ENCODE measurements around the gene SPOCK1.

SPOCK1 gene

GRCh38 chr5:137205231-137206027 is 293.7 kb downstream of the SPOCK1 start:
- Histone ChIP-seq H3K9ac (ENCODE audit: low read depth, low read length) (no peak overlapping the region), H3K27me3 (ENCODE audit: insufficient read depth, low read length) (peaks cover 10% of the 10 kb centered on the region; the same call in 1 of the 2 replicates), H3K4me3 (ENCODE audit: low read length) (no peak overlapping the region), H3K27ac (ENCODE audit: low read length) (no peak overlapping the region), H3K9me3 (ENCODE audit: insufficient read depth, low read depth, low read length) (no peaks in the 10 kb centered on the region), H3K4me1 (ENCODE audit: insufficient read depth, low read length) (peaks cover 27% of the 10 kb centered on the region), H3K36me3 (ENCODE audit: insufficient read depth, low read depth, low read length) (no peaks in the 10 kb centered on the region)

- Histone ChIP-seq H3K27ac (ENCODE audit: low read length) (no peak overlapping the region), H3K27me3 (ENCODE audit: insufficient read depth, low read length) (peaks cover 10% of the 10 kb centered on the region; the same call in 1 of the 2 replicates), H3K9me3 (ENCODE audit: insufficient read depth, low read depth, low read length) (no peaks in the 10 kb centered on the region), H3K36me3 (ENCODE audit: insufficient read depth, low read depth, low read length) (no peaks in the 10 kb centered on the region), H3K4me3 (ENCODE audit: low read length) (no peak overlapping the region), H3K4me1 (ENCODE audit: insufficient read depth, low read length) (peaks cover 36% of the 10 kb centered on the region), H3K9ac (ENCODE audit: low read depth, low read length) (no peak overlapping the region)
Measured at GRCh38 chr5:137203011-137203632, 296.0 kb downstream of the SPOCK1 start.

- H3K9me3 ChIP-seq (ENCODE audit: insufficient read depth, low read depth, low read length), result no peaks in the 10 kb centered on the region
- H3K36me3 ChIP-seq (ENCODE audit: insufficient read depth, low read depth, low read length), result no peaks in the 10 kb centered on the region
- peaks cover 10% of the 10 kb centered on the region; the same call in 1 of the 2 replicates for H3K27me3 ChIP-seq (ENCODE audit: insufficient read depth, low read length)
- H3K4me1 ChIP-seq (ENCODE audit: insufficient read depth, low read length), result peaks cover 32% of the 10 kb centered on the region
- H3K27ac ChIP-seq (ENCODE audit: low read length), result no peak overlapping the region
- no peak overlapping the region for H3K4me3 ChIP-seq (ENCODE audit: low read length)
- H3K9ac ChIP-seq (ENCODE audit: low read depth, low read length), result no peak overlapping the region
Measured at GRCh38 chr5:137201876-137202275, 297.2 kb downstream of the SPOCK1 start.

GRCh38 chr5:137200906-137201700 is 298.0 kb downstream of the SPOCK1 start:
- H3K4me3 ChIP-seq (ENCODE audit: low read length), result peak overlapping the region; percentile 23; the same call in 1 of the 2 replicates
- no peak overlapping the region for H3K9ac ChIP-seq (ENCODE audit: low read depth, low read length)
- H3K27ac ChIP-seq (ENCODE audit: low read length), result no peak overlapping the region
- no peaks in the 10 kb centered on the region for H3K36me3 ChIP-seq (ENCODE audit: insufficient read depth, low read depth, low read length)
- peaks cover 10% of the 10 kb centered on the region; the same call in 1 of the 2 replicates for H3K27me3 ChIP-seq (ENCODE audit: insufficient read depth, low read length)
- peaks cover 32% of the 10 kb centered on the region for H3K4me1 ChIP-seq (ENCODE audit: insufficient read depth, low read length)
- no peaks in the 10 kb centered on the region for H3K9me3 ChIP-seq (ENCODE audit: insufficient read depth, low read depth, low read length)

- no peak overlapping the region for H3K27ac ChIP-seq (ENCODE audit: low read length)
- no peak overlapping the region for H3K9ac ChIP-seq (ENCODE audit: low read depth, low read length)
- no peaks in the 10 kb centered on the region for H3K36me3 ChIP-seq (ENCODE audit: insufficient read depth, low read depth, low read length)
- peaks cover 10% of the 10 kb centered on the region; the same call in 1 of the 2 replicates for H3K27me3 ChIP-seq (ENCODE audit: insufficient read depth, low read length)
- H3K4me1 ChIP-seq (ENCODE audit: insufficient read depth, low read length), result peaks cover 32% of the 10 kb centered on the region
- no peak overlapping the region for H3K4me3 ChIP-seq (ENCODE audit: low read length)
- no peaks in the 10 kb centered on the region for H3K9me3 ChIP-seq (ENCODE audit: insufficient read depth, low read depth, low read length)
Measured at GRCh38 chr5:137199966-137200365, 299.2 kb downstream of the SPOCK1 start.

- Histone ChIP-seq H3K9ac (ENCODE audit: low read depth, low read length) (no peak overlapping the region), H3K27me3 (ENCODE audit: insufficient read depth, low read length) (peaks cover 10% of the 10 kb centered on the region; the same call in 1 of the 2 replicates), H3K27ac (ENCODE audit: low read length) (no peak overlapping the region), H3K36me3 (ENCODE audit: insufficient read depth, low read depth, low read length) (no peaks in the 10 kb centered on the region), H3K9me3 (ENCODE audit: insufficient read depth, low read depth, low read length) (no peaks in the 10 kb centered on the region), H3K4me1 (ENCODE audit: insufficient read depth, low read length) (peaks cover 32% of the 10 kb centered on the region), H3K4me3 (ENCODE audit: low read length) (no peak overlapping the region)
Measured at GRCh38 chr5:137199201-137199600, 299.9 kb downstream of the SPOCK1 start.

- no peak overlapping the region for H3K9ac ChIP-seq (ENCODE audit: low read depth, low read length)
- no peak overlapping the region for H3K4me3 ChIP-seq (ENCODE audit: low read length)
- peaks cover 9% of the 10 kb centered on the region; the same call in 1 of the 2 replicates for H3K4me1 ChIP-seq (ENCODE audit: insufficient read depth, low read length)
- H3K36me3 ChIP-seq (ENCODE audit: insufficient read depth, low read depth, low read length), result no peaks in the 10 kb centered on the region
- H3K9me3 ChIP-seq (ENCODE audit: insufficient read depth, low read depth, low read length), result no peaks in the 10 kb centered on the region
- no peak overlapping the region for H3K27ac ChIP-seq (ENCODE audit: low read length)
- no peaks in the 10 kb centered on the region for H3K27me3 ChIP-seq (ENCODE audit: insufficient read depth, low read length)
Measured at GRCh38 chr5:137195483-137195882, 303.6 kb downstream of the SPOCK1 start.

- no peak overlapping the region for H3K9ac ChIP-seq (ENCODE audit: low read depth, low read length)
- H3K27me3 ChIP-seq (ENCODE audit: insufficient read depth, low read length), result no peaks in the 10 kb centered on the region
- no peaks in the 10 kb centered on the region for H3K9me3 ChIP-seq (ENCODE audit: insufficient read depth, low read depth, low read length)
- no peaks in the 10 kb centered on the region for H3K4me1 ChIP-seq (ENCODE audit: insufficient read depth, low read length)
- H3K4me3 ChIP-seq (ENCODE audit: low read length), result no peak overlapping the region
- no peaks in the 10 kb centered on the region for H3K36me3 ChIP-seq (ENCODE audit: insufficient read depth, low read depth, low read length)
- no peak overlapping the region for H3K27ac ChIP-seq (ENCODE audit: low read length)
Measured at GRCh38 chr5:137194300-137194699, 304.8 kb downstream of the SPOCK1 start.

GRCh38 chr5:137192293-137192743 is 306.8 kb downstream of the SPOCK1 start:
- Histone ChIP-seq H3K27me3 (ENCODE audit: insufficient read depth, low read length) (no peaks in the 10 kb centered on the region), H3K4me3 (ENCODE audit: low read length) (no peak overlapping the region), H3K36me3 (ENCODE audit: insufficient read depth, low read depth, low read length) (no peaks in the 10 kb centered on the region), H3K4me1 (ENCODE audit: insufficient read depth, low read length) (no peaks in the 10 kb centered on the region), H3K9me3 (ENCODE audit: insufficient read depth, low read depth, low read length) (no peaks in the 10 kb centered on the region), H3K27ac (ENCODE audit: low read length) (no peak overlapping the region), H3K9ac (ENCODE audit: low read depth, low read length) (no peak overlapping the region)

GRCh38 chr5:137191179-137191578 is 307.9 kb downstream of the SPOCK1 start:
- H3K27ac ChIP-seq (ENCODE audit: low read length), result no peak overlapping the region
- H3K36me3 ChIP-seq (ENCODE audit: insufficient read depth, low read depth, low read length), result no peaks in the 10 kb centered on the region
- H3K27me3 ChIP-seq (ENCODE audit: insufficient read depth, low read length), result no peaks in the 10 kb centered on the region
- no peaks in the 10 kb centered on the region for H3K4me1 ChIP-seq (ENCODE audit: insufficient read depth, low read length)
- H3K4me3 ChIP-seq (ENCODE audit: low read length), result no peak overlapping the region
- no peaks in the 10 kb centered on the region for H3K9me3 ChIP-seq (ENCODE audit: insufficient read depth, low read depth, low read length)
- H3K9ac ChIP-seq (ENCODE audit: low read depth, low read length), result no peak overlapping the region

- H3K27ac ChIP-seq (ENCODE audit: low read length), result no peak overlapping the region
- no peaks in the 10 kb centered on the region for H3K9me3 ChIP-seq (ENCODE audit: insufficient read depth, low read depth, low read length)
- H3K27me3 ChIP-seq (ENCODE audit: insufficient read depth, low read length), result no peaks in the 10 kb centered on the region
- no peak overlapping the region for H3K9ac ChIP-seq (ENCODE audit: low read depth, low read length)
- no peaks in the 10 kb centered on the region for H3K36me3 ChIP-seq (ENCODE audit: insufficient read depth, low read depth, low read length)
- no peak overlapping the region for H3K4me3 ChIP-seq (ENCODE audit: low read length)
- H3K4me1 ChIP-seq (ENCODE audit: insufficient read depth, low read length), result no peaks in the 10 kb centered on the region
Measured at GRCh38 chr5:137190441-137190840, 308.7 kb downstream of the SPOCK1 start.

All from iPS-20b (cell line).